GM12872 (cell line): ENCODE results near the gene C3orf20.

ENCODE experiments used
- CTCF ChIP-seq: IDR thresholded peaks from 3 replicates; pipeline ENCODE4 v1.5.1; 2011; ENCODE audit warnings: low read depth, mild to moderate bottlenecking, low read length, moderate library complexity; ENCODE audit not compliant: insufficient read depth

The C3orf20 gene

GRCh38 chr3:14741510-14741909 lies 66.6 kb downstream of the C3orf20 start:
- no peak for TF ChIP-seq CTCF

GRCh38 chr3:14744556-14744955 lies 69.6 kb downstream of the C3orf20 start:
- no peak for TF ChIP-seq CTCF

GRCh38 chr3:14750650-14751049 lies 75.7 kb downstream of the C3orf20 start:
- TF ChIP-seq CTCF, result no peak

GRCh38 chr3:14757153-14757700 lies 82.3 kb downstream of the C3orf20 start:
- TF ChIP-seq CTCF, result no peak

GRCh38 chr3:14758297-14758696 lies 83.4 kb downstream of the C3orf20 start:
- TF ChIP-seq CTCF, result no peak

GRCh38 chr3:14758959-14759358 lies 84.0 kb downstream of the C3orf20 start:
- TF ChIP-seq CTCF, result no peak

- TF ChIP-seq CTCF, result no peak
These were observed 85.2 kb downstream of the C3orf20 start for GRCh38 chr3:14760185-14760584.
